Activated naive CD4-positive, alpha-beta T cell treated with anti-CD3 and anti-CD28 coated beads for 36 hours (primary cell): ENCODE measurements around the gene MFNG. TPM values are rescaled to one million over a fixed set of nuclear protein-coding genes. Genes with fewer than 3 reads are reported as not detected.
A peak's percentile ranks its signal among the peaks of the same experiment; 100 is the strongest.

Source experiments
- CTCF ChIA-PET: fragments of 350-600 bp; sonication (Branson Sonifier 250); formaldehyde crosslinking; loops from one replicate; lab custom pipeline; 2021; ENCODE audit warnings: antibody characterized with exemption; lab: Charles Lee
- DNase-seq: peaks from one replicate; pipeline ENCODE4 v3.0.0-alpha.2; 2020
- H3K27ac Mint-ChIP-seq: one replicate; pipeline ENCODE4 v1.8.0; 2021; ENCODE audit warnings: mild to moderate bottlenecking, mixed read lengths
- H3K27me3 Mint-ChIP-seq: one replicate; pipeline ENCODE4 v1.8.0; 2021; ENCODE audit warnings: low read depth, mixed read lengths
- H3K36me3 Mint-ChIP-seq: one replicate; pipeline ENCODE4 v1.8.0; 2021; ENCODE audit warnings: low read depth, mixed read lengths
- H3K4me1 Mint-ChIP-seq: one replicate; pipeline ENCODE4 v1.8.0; 2021; ENCODE audit warnings: low read depth, mixed read lengths
- H3K4me3 Mint-ChIP-seq: one replicate; pipeline ENCODE4 v1.8.0; 2021; ENCODE audit warnings: mild to moderate bottlenecking, moderate library complexity, mixed read lengths
- H3K9me3 Mint-ChIP-seq: one replicate; pipeline ENCODE4 v1.8.0; 2021; ENCODE audit warnings: mixed read lengths
- intact Hi-C: fragments of 100-400 bp; cut with micrococcal nuclease; formaldehyde crosslinking; loops from one replicate; pipeline ENCODE4 v1.15.1; 2023
- total RNA-seq, 2 experiments: library from RNA; stranded (reverse); gene quantifications; one replicate each; pipeline ENCODE4 v1.2.3, GENCODE V29; 2021

The MFNG gene
- total RNA-seq, 2 experiments from 2014 or later: 83.1 to 90.9 TPM

DNA sequence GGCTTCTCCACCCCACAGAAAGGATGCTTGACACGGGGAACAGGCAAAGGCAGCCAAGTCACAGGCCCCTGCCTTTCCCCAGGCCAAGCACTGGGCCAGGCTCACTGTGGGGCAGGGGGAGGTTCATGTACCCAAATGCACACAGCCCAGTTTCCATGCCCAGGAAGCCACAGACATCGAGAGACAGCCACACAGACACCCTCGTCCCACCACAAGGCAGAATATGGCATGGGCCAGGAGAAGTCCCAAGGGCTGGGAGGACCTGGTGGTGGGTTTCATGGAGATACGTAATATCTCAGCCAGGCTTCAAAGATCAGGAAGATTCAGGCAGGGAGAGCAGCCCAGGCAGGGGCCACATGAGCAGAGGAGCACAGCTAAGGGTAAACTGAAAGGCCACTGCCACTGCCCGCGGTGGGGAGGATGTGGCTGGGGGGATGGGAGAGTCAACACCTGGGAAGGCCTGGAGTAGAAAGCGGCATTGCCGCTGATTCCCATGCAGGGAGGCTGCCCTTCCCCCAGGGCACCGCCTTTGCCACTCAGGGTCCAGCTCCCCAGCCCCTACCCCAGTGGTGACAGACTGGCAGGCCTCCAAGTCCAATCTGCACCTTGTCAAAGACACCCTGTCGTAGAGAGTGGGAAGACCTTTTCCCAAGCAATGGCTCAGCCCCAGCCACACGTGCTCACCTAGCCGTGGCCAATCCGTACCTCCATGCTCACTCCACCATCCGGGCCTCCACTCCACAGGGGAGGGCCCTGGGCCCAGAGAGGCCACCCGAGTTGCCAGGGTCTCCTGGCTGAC, 2.4 kb upstream of the MFNG start:
- peaks cover 57% of the 10 kb centered on the region for H3K4me1 Mint-ChIP-seq
- peak overlapping the region; percentile 16 for H3K27ac Mint-ChIP-seq
- no peak overlapping the region for H3K4me3 Mint-ChIP-seq
- DNase-seq: no peak
- CTCF ChIA-PET: interaction anchor here (1.6 to 4.7 kb wide), 2 partner anchors 10 to 78 kb away, joined by 10 to 25 read pairs; no protein-coding TSS in a partner anchor
- H3K36me3 Mint-ChIP-seq: peaks cover 8% of the 10 kb centered on the region
- intact Hi-C loops: no loop called here
- no peaks in the 10 kb centered on the region for H3K9me3 Mint-ChIP-seq
- H3K27me3 Mint-ChIP-seq: no peaks in the 10 kb centered on the region

GRCh38 chr22:37487571-37487970, 1.4 kb upstream of the MFNG start:
- H3K4me3 Mint-ChIP-seq: peak overlapping the region; percentile 97
- H3K27me3 Mint-ChIP-seq: no peaks in the 10 kb centered on the region

GRCh38 chr22:37487129-37487528, 945 bp upstream of the MFNG start:
- Mint-ChIP-seq H3K4me3 (peak overlapping the region; percentile 97), H3K27me3 (no peaks in the 10 kb centered on the region), H3K27ac (peak overlapping the region; percentile 90), H3K9me3 (no peaks in the 10 kb centered on the region), H3K4me1 (peaks cover 62% of the 10 kb centered on the region), H3K36me3 (peaks cover 13% of the 10 kb centered on the region)
- CTCF ChIA-PET: interaction anchor here (1.2 to 4.7 kb wide), 7 partner anchors 9 to 105 kb away, joined by 3 to 25 read pairs (median 7); no protein-coding TSS in a partner anchor
- no peak for DNase-seq
- intact Hi-C loops: no loop called here

More at GRCh38 chr22:37487571-37487970, 1.4 kb upstream of the MFNG start:
- CTCF ChIA-PET: interaction anchor here (1.2 to 4.7 kb wide), 7 partner anchors 8 to 105 kb away, joined by 3 to 25 read pairs (median 7); no protein-coding TSS in a partner anchor
- intact Hi-C loops: no loop called here
- DNase-seq: no peak
- peaks cover 13% of the 10 kb centered on the region for H3K36me3 Mint-ChIP-seq
- peaks cover 58% of the 10 kb centered on the region for H3K4me1 Mint-ChIP-seq
- peak overlapping the region; percentile 90 for H3K27ac Mint-ChIP-seq
- H3K9me3 Mint-ChIP-seq: no peaks in the 10 kb centered on the region

- peaks cover 65% of the 10 kb centered on the region for H3K4me1 Mint-ChIP-seq
- H3K9me3 Mint-ChIP-seq: no peaks in the 10 kb centered on the region
- peak overlapping the region; percentile 97 for H3K4me3 Mint-ChIP-seq
- peak; percentile 35 for DNase-seq
- peak overlapping the region; percentile 97 for H3K27ac Mint-ChIP-seq
- peaks cover 16% of the 10 kb centered on the region for H3K36me3 Mint-ChIP-seq
- H3K27me3 Mint-ChIP-seq: no peaks in the 10 kb centered on the region
- CTCF ChIA-PET: interaction anchor here (0.6 to 4.7 kb wide), 11 partner anchors 10 to 225 kb away, joined by 3 to 25 read pairs (median 6); partner anchors contain the start of gene GGA1
- intact Hi-C loops: no loop called here
Measured at GRCh38 chr22:37485395-37486223, 575 bp downstream of the MFNG start.

- H3K36me3 Mint-ChIP-seq: peaks cover 16% of the 10 kb centered on the region
- peak; percentile 90 for DNase-seq
- no peaks in the 10 kb centered on the region for H3K9me3 Mint-ChIP-seq
- CTCF ChIA-PET: interaction anchor here (1.0 to 4.7 kb wide), 7 partner anchors 11 to 217 kb away, joined by 3 to 25 read pairs (median 6); no protein-coding TSS in a partner anchor
- H3K4me3 Mint-ChIP-seq: peak overlapping the region; percentile 97
- peaks cover 60% of the 10 kb centered on the region for H3K4me1 Mint-ChIP-seq
- intact Hi-C loops: loop anchor here (1.0 kb wide), 2 partner anchors 83 to 108 kb away; no protein-coding TSS in a partner anchor
- H3K27me3 Mint-ChIP-seq: no peaks in the 10 kb centered on the region
- H3K27ac Mint-ChIP-seq: peak overlapping the region; percentile 97
Measured at GRCh38 chr22:37484480-37485394, 1.4 kb downstream of the MFNG start.

GRCh38 chr22:37483050-37483449, 3.1 kb downstream of the MFNG start:
- Mint-ChIP-seq H3K4me1 (peaks cover 45% of the 10 kb centered on the region), H3K27ac (peak overlapping the region; percentile 97), H3K9me3 (no peaks in the 10 kb centered on the region), H3K4me3 (peak overlapping the region; percentile 97), H3K36me3 (peaks cover 21% of the 10 kb centered on the region), H3K27me3 (no peaks in the 10 kb centered on the region)
- intact Hi-C loops: no loop called here
- DNase-seq: no peak
- CTCF ChIA-PET: interaction anchor here (1.0 kb wide), 1 partner anchor 109 kb away, joined by 4 read pairs; no protein-coding TSS in a partner anchor

- H3K36me3 Mint-ChIP-seq: peaks cover 24% of the 10 kb centered on the region
- peak overlapping the region; percentile 97 for H3K27ac Mint-ChIP-seq
- peak overlapping the region; percentile 97 for H3K4me3 Mint-ChIP-seq
- CTCF ChIA-PET: interaction anchor here (1.0 to 2.2 kb wide), 2 partner anchors 10 to 110 kb away, joined by 4 to 7 read pairs; no protein-coding TSS in a partner anchor
- DNase-seq: no peak
- H3K9me3 Mint-ChIP-seq: no peaks in the 10 kb centered on the region
- intact Hi-C loops: no loop called here
- H3K27me3 Mint-ChIP-seq: no peaks in the 10 kb centered on the region
- peaks cover 38% of the 10 kb centered on the region for H3K4me1 Mint-ChIP-seq
Measured at GRCh38 chr22:37482244-37482643, 3.9 kb downstream of the MFNG start.

DNA sequence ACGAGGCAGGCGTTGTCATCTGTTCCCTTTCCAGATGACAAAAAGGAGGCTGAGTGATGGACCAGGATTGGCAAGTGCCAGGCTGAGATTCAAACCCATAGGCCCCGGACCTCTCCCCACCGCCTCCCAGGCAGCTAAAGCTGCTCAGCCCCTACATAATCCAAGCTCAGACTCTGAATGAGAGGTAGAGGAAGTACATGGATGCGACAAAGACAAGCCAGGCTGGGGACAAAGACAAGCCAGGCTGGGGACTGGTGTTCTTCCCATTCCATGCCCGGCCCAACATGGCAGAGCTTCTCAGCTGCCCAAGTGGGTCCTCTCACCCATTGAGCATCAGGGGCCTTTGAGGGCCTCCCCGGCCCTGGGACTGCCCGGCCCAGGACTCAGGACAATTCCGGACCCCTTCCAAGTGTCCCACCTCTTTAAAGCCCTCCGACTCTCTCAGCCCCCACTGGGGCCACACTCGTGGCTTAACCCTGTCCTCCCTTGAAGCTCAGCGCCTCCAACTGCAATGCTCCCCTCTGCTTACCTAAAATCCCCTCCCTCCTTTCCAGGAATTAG, 4.8 kb downstream of the MFNG start:
- Mint-ChIP-seq H3K9me3 (no peaks in the 10 kb centered on the region), H3K36me3 (peaks cover 24% of the 10 kb centered on the region), H3K27ac (peak overlapping the region; percentile 68), H3K4me3 (no peak overlapping the region), H3K4me1 (peaks cover 30% of the 10 kb centered on the region), H3K27me3 (no peaks in the 10 kb centered on the region)
- no peak for DNase-seq
- intact Hi-C loops: no loop called here
- CTCF ChIA-PET: interaction anchor here (2.2 kb wide), 1 partner anchor 9 kb away, joined by 7 read pairs; no protein-coding TSS in a partner anchor

GRCh38 chr22:37480387-37481346, 5.5 kb downstream of the MFNG start:
- CTCF ChIA-PET: interaction anchor here (0.7 to 2.2 kb wide), 2 partner anchors 8 to 183 kb away, joined by 3 to 7 read pairs; no protein-coding TSS in a partner anchor
- peak overlapping the region; percentile 9 for H3K27ac Mint-ChIP-seq
- intact Hi-C loops: no loop called here
- no peaks in the 10 kb centered on the region for H3K9me3 Mint-ChIP-seq
- peaks cover 26% of the 10 kb centered on the region for H3K36me3 Mint-ChIP-seq
- DNase-seq: no peak
- no peaks in the 10 kb centered on the region for H3K27me3 Mint-ChIP-seq
- H3K4me1 Mint-ChIP-seq: peaks cover 29% of the 10 kb centered on the region
- no peak overlapping the region for H3K4me3 Mint-ChIP-seq

GRCh38 chr22:37479196-37479595, 7.0 kb downstream of the MFNG start:
- no peak for DNase-seq
- CTCF ChIA-PET: interaction anchor here (0.7 kb wide), 1 partner anchor 15 kb away, joined by 3 read pairs; no protein-coding TSS in a partner anchor
- no peak overlapping the region for H3K4me3 Mint-ChIP-seq
- H3K36me3 Mint-ChIP-seq: peaks cover 24% of the 10 kb centered on the region
- peaks cover 29% of the 10 kb centered on the region for H3K4me1 Mint-ChIP-seq
- no peaks in the 10 kb centered on the region for H3K9me3 Mint-ChIP-seq
- H3K27me3 Mint-ChIP-seq: no peaks in the 10 kb centered on the region
- intact Hi-C loops: no loop called here
- H3K27ac Mint-ChIP-seq: no peak overlapping the region
